ENCODE data around the gene NAV3.

- TF ChIP-seq SP1 (IDR thresholded peaks at IDR 0.05) (no peak), BHLHE40 (IDR thresholded peaks at IDR 0.05; ENCODE audit: borderline replicate concordance) (no peak), HDGF (IDR thresholded peaks at IDR 0.05; ENCODE audit: borderline replicate concordance) (no peak), FOXK2 (IDR thresholded peaks at IDR 0.05) (no peak), ARNT (IDR thresholded peaks at IDR 0.05) (no peak), PKNOX1 (IDR thresholded peaks at IDR 0.05) (no peak), LEF1 (IDR thresholded peaks at IDR 0.05; ENCODE audit: borderline replicate concordance) (no peak), ELF4 (IDR thresholded peaks at IDR 0.05) (no peak), FOXA1 (IDR thresholded peaks at IDR 0.05) (no peak)
Observed at GRCh38 chr12:78118486-78118885, 287.8 kb downstream of the NAV3 start.

Data from HEK293T (cell line).